ENCODE data around the gene OSBPL6. TPM values are rescaled to one million over a fixed set of nuclear protein-coding genes. Genes with fewer than 3 reads are reported as not detected.
"Not testable (repeated sequence)": the region's sequence is repeated elsewhere in the genome, so short reads cannot be mapped to it uniquely, and the experiment has no call there.

The OSBPL6 gene
- total RNA-seq, 1 donor from 2014 or later = 5.3 TPM

GRCh38 chr2:178177066-178177679, 17.1 kb upstream of the OSBPL6 start:
- DNase-seq (ENCODE audit: low read depth) (peak; percentile 56), FAIRE-seq (no peak)
- Histone ChIP-seq H3K27me3 (ENCODE audit: control insufficient read depth, insufficient read depth, low read length) (no peaks in the 10 kb centered on the region), H3K4me3 (ENCODE audit: low read depth, low read length) (no peak overlapping the region), H3K36me3 (ENCODE audit: control insufficient read depth, insufficient read depth, low read length) (no peaks in the 10 kb centered on the region)
- TF ChIP-seq CTCF (IDR thresholded peaks at IDR 0.05; ENCODE audit: insufficient read depth, low read length, severe bottlenecking) = no peak

- DNase-seq (ENCODE audit: low read depth); H3K4me3 ChIP-seq (ENCODE audit: low read depth, low read length); FAIRE-seq; H3K36me3 ChIP-seq (ENCODE audit: control insufficient read depth, insufficient read depth, low read length); H3K27me3 ChIP-seq (ENCODE audit: control insufficient read depth, insufficient read depth, low read length): not testable (repeated sequence)
These were observed 13.7 kb upstream of the OSBPL6 start for GRCh38 chr2:178180648-178181047.

- no peak for DNase-seq (ENCODE audit: low read depth)
- FAIRE-seq = no peak
- TF ChIP-seq CTCF (IDR thresholded peaks at IDR 0.05; ENCODE audit: insufficient read depth, low read length, severe bottlenecking) = no peak
- Histone ChIP-seq H3K4me3 (ENCODE audit: low read depth, low read length) (no peak overlapping the region), H3K36me3 (ENCODE audit: control insufficient read depth, insufficient read depth, low read length) (no peaks in the 10 kb centered on the region), H3K27me3 (ENCODE audit: control insufficient read depth, insufficient read depth, low read length) (no peaks in the 10 kb centered on the region)
These were observed 6.5 kb upstream of the OSBPL6 start for GRCh38 chr2:178187861-178188260.

GRCh38 chr2:178188466-178188865, 5.8 kb upstream of the OSBPL6 start:
- FAIRE-seq = no peak
- no peaks in the 10 kb centered on the region for H3K27me3 ChIP-seq (ENCODE audit: control insufficient read depth, insufficient read depth, low read length)
- no peaks in the 10 kb centered on the region for H3K36me3 ChIP-seq (ENCODE audit: control insufficient read depth, insufficient read depth, low read length)
- no peak overlapping the region for H3K4me3 ChIP-seq (ENCODE audit: low read depth, low read length)
- TF ChIP-seq CTCF (IDR thresholded peaks at IDR 0.05; ENCODE audit: insufficient read depth, low read length, severe bottlenecking) = no peak
- DNase-seq (ENCODE audit: low read depth) = peak; percentile 63

GRCh38 chr2:178191004-178191508, 3.3 kb upstream of the OSBPL6 start:
- Histone ChIP-seq H3K4me3 (ENCODE audit: low read depth, low read length) (no peak overlapping the region), H3K27me3 (ENCODE audit: control insufficient read depth, insufficient read depth, low read length) (no peaks in the 10 kb centered on the region), H3K36me3 (ENCODE audit: control insufficient read depth, insufficient read depth, low read length) (no peaks in the 10 kb centered on the region)
- no peak for TF ChIP-seq CTCF (IDR thresholded peaks at IDR 0.05; ENCODE audit: insufficient read depth, low read length, severe bottlenecking)
- no peak for DNase-seq (ENCODE audit: low read depth)
- no peak for FAIRE-seq

DNA sequence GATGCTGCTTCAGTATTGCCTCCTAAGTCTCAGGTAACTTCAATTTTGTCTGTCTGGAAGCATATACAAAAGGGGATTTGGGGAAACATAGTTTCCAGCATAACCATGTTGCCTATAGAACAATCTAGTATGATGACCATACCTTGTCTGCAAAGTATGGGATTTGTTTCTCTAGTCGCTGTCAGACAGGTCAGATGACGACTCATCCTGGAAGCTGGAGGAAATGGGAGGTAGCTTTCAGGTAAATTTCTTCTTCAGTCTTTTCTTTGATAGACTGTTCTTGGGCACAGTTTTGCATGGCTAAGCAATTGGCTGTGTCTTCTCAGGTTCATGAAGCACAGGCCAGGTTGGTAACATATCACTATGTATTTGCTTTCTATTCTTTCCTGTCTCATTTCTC, 2.8 kb upstream of the OSBPL6 start:
- Histone ChIP-seq H3K27me3 (ENCODE audit: control insufficient read depth, insufficient read depth, low read length) (no peaks in the 10 kb centered on the region), H3K4me3 (ENCODE audit: low read depth, low read length) (no peak overlapping the region), H3K36me3 (ENCODE audit: control insufficient read depth, insufficient read depth, low read length) (no peaks in the 10 kb centered on the region)
- DNase-seq (ENCODE audit: low read depth) = peak; percentile 53
- no peak for TF ChIP-seq CTCF (IDR thresholded peaks at IDR 0.05; ENCODE audit: insufficient read depth, low read length, severe bottlenecking)
- FAIRE-seq = no peak
